Measurements from ENCODE around the gene NAALADL2.
"Not testable (repeated sequence)": the region's sequence is repeated elsewhere in the genome, so short reads cannot be mapped to it uniquely, and the experiment has no call there.

Gene NAALADL2

DNA sequence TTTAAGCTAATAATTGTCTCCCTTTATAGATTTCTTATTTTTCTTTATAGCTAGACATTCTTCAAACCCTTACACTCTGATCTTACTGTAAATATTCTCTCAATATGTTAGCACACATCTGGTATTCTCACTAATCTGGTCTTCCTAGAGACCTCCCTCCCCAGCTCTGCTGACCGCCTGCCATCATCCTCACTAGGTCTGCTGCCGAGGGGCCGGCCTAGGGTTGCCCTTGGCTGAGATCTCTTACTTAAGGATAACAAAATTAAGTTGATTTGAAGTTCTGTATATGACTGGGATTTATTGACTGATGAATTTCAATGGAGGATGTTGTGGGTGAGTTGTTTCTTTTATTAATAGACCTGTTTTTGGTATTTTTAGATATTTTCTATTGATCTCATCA is 586.6 kb downstream of the NAALADL2 start:
- no peak for DNase-seq

DNA sequence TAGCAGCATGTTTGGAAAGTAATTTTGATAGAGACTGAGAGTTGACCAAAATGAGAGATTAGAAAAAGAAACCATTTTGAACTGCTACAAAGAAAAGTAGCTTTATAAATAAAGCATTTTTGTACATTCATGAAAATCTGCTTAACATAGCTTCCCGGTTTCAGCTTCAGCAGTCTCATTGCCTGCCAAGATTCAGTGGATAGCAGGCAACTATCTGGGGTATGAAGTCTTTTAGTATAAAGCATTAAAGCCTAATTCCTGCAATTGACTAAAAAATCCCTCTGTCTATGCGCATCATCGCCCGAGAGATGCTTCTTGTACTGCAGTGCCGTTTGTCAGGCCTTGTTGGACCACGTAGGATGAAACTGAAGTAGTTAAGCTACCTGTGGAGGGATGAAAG is 588.4 kb downstream of the NAALADL2 start:
- no peak for DNase-seq

DNA sequence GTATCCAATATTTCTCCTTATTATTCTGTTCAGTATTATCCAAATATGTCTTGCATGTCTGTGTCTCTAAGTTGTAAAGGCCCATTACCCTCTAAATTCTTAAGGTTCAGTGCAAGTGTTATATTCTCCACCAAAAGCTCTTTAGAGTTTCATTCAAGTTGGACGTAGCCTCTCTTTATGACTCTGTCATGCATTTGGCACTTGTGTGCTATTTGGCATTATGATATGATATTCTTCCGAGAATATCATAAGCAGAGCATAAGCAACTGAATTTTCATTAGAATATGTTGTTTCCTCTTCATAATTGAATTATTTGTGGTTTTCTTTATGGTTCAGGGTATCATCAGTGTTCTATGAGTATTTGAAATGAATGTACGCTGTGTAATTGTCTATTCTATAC is 594.2 kb downstream of the NAALADL2 start:
- DNase-seq = no peak

DNA sequence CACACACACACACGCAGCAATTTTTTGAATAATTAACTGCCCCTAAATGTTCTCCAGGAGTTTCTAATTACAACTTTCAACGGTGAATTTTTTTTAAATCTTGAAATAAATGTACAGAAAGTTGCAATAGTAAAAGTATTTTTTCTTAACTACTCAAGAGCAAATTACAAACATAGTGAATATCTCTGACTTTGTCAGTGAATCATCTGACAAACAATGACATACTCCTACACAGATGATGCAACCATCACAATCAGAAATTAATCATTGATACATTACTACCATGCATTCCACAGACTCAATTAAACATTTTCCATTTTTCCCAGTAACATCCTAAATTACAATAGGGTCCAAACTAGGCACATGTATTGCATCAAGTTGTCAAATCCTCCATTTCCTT is 597.3 kb downstream of the NAALADL2 start:
- no peak for DNase-seq

DNA sequence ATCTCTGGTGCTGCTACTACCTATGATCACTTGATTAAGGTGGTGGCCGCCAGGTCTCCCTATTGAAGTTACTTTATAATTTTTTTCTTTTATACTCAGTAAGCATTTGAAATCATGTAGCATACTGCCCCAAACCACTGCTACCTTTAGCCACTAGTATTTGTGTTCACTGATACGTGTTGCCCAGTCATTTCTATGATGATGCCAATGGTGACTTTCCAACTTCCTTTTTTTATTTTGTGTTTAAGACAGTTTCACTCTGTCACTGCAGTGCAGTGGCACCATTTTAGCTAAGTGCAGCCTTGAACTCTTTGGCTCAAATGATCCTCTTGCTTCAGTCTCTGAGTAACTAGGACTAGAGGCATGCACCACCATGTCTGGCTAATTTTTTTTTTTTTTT is 598.2 kb downstream of the NAALADL2 start:
- no peak for DNase-seq

DNA sequence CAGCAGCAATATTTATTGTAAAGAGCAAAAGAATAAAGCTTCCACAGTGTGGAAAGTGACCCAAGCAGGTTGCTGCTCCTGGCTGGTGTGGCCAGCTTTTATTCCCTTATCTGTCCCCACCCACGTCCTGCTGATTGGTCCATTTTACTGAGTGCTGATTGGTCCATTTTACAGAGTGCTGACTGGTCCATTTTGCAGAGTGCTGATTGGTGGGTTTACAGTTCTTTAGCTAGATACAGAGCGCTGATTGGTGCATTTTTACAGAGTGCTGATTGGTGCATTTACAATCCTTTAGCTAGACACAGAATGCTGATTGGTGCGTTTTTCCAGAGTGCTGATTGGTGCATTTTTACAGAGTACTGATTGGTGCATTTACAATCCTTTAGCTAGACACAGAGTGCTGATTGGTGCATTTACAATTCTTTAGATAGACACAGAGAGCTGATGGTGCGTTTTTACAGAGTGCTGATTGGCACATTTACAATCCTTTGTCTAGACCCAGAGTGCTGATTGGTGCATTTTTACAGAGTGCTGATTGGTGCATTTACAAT is 601.8 kb downstream of the NAALADL2 start:
- not testable (repeated sequence) for DNase-seq

DNA sequence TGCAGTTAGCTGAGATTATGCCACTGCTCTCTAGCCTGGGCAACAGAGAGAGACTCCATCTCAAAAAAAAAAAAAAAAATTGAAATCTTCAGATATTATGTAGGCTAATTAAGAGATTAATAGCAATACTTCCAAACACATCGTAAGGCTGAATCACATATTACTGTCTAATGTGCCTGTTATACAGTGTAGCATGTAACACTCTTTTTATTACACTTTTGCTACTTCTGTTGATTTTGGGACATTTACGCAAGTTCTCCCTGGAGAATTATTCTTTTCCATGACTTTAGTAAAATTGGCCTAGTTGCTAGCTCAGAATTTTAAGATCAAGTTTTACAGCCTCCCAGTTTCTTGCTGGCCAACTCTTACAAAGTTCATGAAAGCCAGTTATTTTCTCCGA is 605.2 kb downstream of the NAALADL2 start:
- no peak for DNase-seq

DNA sequence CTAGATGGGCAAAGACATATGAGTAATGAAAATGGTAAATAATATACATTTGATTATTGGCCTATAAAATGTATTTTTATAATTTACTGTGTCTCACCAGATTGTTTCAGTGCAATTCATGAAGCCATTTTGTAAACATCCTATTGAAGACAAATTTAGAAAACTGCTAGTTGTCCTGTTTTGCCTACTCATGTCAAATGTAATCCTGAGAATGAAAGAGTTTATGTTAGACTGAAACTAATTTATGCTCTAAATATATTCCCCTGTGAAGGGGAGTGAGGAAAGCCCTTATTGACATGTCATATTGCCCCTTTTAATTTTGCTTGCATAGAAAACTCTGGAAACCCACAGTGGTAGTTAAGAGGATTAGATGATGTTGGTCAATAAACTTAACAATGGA is 610.0 kb downstream of the NAALADL2 start:
- DNase-seq = no peak

DNA sequence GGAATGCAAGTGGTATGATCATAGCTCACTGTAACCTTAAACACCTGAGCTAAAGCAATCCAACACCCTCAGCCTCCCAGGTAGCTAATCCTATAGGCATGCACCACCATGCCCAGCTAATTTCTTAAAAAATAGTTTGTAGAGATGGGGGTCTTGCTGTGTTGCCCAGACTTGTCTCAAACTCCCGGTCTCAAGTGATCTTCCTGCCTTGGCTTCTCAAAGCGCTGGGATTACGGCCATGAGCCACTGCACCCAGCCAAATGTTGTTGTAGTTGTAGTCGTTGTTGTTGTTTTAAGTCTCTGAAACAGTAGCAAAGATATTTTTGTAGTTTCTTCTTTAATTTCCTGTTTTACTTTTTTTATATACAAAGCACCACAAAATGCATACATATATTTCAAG is 616.6 kb downstream of the NAALADL2 start:
- no peak for DNase-seq

DNA sequence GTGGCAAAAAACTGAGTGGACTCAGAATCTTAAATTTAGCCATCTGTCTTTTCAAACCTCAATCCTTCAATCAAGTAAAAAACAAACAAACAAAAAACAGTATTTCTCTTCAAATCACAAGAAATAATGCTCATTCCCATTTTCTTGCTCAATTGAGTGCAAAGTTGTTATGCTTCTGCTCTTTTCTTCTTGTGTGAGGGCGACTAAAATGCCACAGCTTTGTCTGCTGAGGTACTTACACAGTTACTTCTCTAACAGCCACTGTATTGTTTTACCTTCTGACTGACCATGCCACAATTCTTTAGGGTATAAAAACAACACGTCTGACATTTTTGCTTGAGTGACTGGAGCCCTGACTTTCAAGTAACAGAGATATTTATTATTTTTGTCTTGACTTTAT is 617.4 kb downstream of the NAALADL2 start:
- DNase-seq = no peak

DNA sequence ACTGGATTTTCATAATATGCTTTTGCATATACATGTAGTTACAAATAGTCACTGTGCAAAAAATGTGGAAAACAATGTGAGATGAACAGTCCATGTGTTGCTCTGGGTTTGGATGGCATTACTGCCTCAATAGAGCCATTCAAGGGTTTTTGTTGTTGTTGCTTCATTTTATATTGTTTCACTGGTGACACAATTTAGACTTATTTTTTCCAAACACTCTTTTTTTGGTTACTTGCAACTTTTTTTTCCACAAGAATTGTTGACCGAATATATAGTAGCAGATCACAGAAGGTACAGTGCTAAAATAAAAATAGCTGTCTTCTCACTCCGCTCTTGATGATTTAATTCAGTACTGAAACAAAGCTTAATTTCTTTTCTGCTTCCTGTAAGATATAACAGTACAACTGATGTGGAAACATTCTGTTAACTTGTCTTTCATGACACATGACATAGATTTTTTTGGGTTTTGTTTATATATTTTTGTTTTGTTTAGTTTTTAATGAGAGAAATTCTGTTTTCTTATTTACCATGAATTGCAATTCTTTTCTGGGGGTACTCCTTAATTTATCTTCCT is 618.6 kb downstream of the NAALADL2 start:
- no peak for DNase-seq

DNA sequence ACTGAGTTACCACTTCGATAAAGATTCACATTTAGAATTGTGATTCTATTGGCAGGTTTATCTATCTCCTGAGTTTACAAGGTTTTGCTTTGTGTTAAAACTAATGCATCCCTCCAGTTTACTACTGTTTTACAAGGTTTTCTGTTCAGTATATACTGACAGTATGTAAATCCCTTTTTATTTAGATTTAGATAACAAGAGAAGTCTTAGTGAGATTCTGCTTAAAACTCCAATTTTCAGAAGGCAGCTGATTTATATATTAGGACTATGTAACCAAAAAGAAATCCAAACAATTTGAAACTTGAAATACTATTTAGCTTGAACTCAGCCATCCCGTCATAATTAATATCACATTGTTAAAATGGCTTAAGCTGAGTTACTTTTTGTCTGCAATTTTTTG is 619.2 kb downstream of the NAALADL2 start:
- no peak for DNase-seq

DNA sequence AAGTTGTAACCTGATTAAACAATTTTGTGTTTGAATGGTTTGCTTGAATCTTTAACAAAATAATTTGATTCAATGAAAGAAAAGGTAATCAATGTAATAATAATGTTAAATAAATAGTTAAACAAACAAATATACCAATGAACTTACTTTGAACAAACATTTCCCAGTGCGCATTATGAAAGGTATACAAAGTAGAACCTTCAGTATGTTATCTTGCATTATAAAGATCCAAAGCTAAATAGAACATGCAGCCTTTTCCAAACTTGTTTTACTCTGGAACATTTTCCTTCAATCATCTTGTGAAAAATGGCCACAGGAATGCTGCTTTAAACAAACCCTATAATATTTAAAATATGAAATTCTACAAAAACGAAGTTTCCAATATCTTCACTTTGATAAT is 620.0 kb downstream of the NAALADL2 start:
- DNase-seq = no peak

DNA sequence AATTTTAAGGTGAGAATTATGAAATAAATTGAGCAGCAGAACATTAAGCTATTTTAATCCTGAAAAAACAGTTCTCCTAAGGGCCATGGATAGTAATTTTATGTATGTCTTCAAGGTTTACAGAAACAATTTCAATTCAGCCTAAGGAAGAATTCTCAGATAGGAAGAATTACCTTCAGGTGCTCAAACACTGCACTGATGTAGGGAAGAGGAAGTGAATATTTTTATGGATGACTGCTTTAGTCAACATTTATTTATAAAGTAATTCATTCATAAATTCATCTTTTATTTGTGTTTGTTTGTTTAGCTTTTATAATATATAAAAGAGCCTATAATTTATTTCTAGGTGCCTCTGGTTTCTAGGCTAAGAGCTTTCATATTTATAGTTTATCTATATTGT is 620.7 kb downstream of the NAALADL2 start:
- no peak for DNase-seq

DNA sequence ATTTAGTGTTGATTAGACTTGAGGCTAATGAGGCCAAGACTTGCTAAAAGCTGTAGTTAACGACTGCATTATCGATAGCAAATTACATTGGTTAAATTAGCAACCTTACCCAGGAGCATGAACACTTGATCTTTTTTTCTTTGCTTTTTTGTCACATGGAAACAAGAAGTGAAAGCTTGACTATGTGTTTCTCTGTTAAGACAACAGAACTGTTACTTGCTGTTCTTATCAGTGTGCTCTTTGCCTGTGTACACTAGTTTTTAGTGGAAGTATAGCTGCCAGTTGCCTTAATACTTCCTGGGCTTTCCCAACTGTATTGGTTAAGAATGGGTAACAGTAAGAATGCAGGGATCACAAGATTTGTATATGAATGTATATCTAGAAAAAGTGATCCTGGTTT is 625.5 kb downstream of the NAALADL2 start:
- no peak for DNase-seq

DNA sequence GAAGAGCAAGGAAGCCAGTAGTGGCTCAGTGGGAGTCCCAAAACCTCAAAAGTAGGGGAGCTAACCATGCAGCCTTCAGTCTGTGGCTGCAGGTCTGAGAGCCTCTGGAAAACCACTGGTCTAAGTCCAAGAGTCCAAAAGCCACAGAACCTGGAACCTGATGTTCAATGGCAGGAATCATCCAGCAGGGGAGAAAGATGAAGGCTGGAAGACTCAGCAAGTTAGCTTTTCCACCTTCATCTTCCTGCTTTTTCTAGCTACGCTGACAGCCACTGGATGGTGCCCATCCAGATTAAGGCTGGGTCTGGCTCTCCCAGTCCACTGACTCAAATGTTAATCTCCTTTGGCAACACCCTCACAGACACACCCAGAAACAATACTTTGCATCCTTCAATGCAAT is 626.3 kb downstream of the NAALADL2 start:
- DNase-seq = no peak

DNA sequence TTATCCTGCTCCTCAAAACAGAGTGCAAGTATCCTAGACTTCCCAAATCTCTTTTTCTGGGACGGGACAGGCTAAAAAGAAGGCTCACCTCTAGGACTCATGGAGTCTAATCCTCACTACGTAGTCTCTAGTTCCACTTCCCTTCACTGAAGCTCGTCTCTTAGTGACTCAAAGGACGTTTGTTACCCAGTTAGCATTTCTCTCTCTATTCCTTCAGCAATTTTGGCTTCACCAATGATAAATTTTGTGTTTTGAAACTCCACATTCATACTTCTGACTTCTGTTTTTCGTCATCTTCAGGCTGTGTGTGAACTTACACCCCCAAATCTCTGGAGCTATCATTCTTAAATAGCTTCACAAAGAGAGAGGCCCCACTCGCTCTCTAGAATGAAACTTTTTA is 627.1 kb downstream of the NAALADL2 start:
- no peak for DNase-seq

DNA sequence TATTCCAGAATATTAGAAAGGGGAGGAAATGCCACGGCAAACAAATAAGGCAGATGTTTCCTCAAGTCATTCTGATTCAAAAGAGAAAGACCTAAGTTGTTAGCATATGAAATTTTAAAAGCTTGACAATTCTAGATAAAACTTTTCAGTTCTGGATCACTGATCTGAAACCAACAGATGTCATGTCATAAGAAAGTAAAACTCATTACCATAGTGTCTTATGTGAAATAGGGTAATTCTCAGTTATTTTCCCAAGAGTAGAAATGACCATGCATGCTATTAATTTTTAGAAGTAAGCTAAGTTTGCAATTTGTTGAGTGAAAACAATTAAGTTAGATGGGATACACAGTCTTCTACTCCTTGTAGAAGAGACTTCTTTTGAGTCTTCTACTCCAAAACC is 630.3 kb downstream of the NAALADL2 start:
- DNase-seq = no peak

DNA sequence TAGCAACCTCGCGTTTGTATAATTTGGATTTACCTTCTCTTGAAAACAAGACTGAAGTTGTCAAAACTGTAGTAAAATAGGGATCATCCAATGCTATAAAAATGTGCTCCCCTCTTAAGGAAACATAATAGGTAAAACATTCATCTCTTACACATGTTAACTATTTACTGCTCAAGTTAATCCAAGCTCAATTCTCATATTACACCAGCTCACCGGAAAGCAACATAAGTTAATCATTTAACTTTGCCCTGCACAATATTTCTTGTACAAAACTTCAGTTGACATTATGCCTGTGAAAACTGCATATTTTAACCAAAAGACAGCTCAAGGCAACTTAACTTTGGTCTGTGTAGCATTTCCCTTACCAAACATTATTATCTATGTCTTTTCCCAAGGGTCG is 634.2 kb downstream of the NAALADL2 start:
- DNase-seq = no peak

DNA sequence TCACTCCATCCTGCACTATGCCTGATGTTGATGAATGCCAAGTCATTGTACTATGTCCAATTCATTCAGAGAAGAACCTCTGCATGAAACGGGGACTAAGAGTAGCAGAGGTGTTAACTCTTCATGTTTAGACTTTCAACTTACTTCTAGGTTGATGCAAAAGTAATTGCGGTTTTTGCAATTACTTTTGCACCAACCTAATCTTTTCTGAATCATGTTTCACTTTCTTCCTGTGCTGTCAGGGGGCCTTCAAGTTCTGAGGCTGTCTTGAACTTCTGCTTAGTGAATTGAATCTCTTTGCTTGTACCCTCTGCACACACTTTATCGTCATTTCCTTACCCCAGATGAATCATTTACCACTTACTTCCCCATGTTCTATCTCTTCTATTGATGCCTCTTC is 636.2 kb downstream of the NAALADL2 start:
- DNase-seq = no peak

DNA sequence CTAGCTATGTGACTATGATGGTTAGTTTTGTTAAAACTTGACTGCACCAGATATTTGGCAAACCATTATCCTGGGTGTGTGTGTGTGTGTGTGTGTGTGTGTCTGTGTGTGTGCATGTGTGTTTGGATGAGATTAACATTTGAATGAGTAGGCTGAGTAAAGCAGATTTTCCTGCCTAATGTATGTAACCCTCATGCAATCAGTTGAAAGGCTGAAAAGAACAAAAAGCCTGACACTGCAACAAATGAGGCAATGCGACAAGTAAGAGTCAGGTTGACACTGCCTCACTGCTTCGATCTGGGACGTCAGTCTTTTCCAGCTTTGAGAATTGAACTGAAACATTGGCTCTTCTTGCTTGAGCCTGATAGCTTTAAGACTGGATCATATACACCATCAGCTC is 643.0 kb downstream of the NAALADL2 start:
- DNase-seq = no peak

DNA sequence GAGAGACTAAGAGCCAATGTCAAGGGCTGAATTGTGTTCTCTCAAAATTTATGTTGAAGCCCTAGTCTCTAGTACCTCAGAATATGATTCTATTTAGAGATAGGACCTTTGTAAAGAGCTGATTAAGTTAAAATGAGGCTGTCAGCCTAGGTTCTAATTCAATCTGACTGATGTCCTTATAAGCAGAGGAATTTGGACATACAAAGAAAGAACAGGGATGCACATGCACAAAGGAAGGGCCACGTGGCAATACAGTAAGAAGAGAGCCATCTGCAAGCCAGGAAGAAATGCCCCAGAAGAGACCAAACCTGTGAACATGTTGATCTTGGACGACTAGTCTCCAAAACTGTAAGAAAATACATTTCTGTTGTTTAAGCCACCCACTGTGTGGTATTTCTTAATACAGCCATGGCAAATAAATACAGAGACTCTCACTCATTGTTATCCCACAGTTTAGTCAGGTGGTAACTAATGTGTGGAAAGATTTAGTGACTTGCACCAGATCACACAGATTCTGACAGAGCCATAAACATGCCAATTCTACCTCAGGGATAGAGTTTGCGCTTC is 652.2 kb downstream of the NAALADL2 start:
- DNase-seq = no peak

DNA sequence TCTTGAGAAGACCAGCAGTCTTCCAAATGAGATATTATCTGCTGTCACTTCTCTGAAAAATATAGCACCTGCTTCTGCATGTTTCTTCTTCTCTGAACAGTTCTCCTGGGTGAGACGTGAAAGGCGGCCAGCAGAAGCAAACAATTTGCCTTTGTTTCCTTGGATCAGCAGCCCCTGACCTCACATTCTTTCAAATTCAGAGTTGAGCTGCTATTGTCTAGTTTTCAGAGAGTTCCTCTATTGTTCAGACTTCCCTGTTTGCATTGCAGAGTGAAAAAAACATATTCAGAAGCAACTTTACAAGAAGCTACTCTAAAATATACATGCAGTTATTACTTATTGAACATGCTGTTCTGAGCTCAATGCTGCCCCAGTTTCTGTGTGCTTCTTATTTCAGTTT is 653.6 kb downstream of the NAALADL2 start:
- DNase-seq = no peak

DNA sequence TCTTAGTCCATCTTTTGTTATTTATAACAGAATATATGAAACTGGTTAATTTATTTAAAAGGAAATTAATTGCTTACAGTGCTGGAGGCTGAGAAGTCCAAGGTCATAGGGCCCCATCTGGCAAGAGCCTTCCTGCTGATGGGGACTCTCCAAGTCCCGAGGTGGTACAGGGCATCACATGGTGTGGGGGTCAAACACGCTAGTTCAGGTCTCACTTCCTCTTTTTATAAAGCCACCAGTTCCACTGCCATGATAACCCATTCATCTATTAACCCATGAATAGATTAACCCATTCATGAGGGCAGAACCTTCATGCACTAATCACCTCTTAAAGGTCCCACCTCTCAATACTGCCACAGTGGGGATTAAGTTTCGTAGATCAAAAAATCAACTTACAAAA is 659.3 kb downstream of the NAALADL2 start:
- DNase-seq = no peak

DNA sequence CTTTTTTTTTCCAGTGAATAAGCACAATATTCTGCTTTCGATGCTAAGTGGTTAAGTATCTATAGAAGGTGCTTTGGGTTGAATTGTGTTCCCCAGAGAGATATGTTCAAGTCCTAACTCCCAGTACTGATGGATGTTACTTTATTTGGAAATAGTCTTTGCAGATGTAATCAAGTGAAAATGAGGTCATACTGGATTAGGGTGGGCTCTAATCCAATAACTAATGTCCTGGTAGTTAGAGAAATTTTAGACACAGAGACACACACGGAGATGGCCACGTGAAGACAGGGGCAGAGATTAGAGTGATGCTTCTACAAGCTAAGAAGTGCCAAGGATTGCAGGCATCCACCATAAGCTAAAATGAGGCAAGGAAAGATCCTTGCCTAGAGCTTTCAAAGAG is 662.3 kb downstream of the NAALADL2 start:
- no peak for DNase-seq

Measured in NCI-H146 (cell line).